WTC11 (cell line): Measurements from ENCODE around the gene MTFP1. TPM values are rescaled to one million over a fixed set of nuclear protein-coding genes. Genes with fewer than 3 reads are reported as not detected.
A peak's percentile ranks its signal among the peaks of the same experiment; 100 is the strongest.

ENCODE experiments used
- ATAC-seq: fragments of 200-7000 bp; cut with Tn5 transposase; 2 replicates; pipeline ENCODE4 v1.10.0; 2021; ENCODE audit warnings: mild to moderate bottlenecking, moderate library complexity
- CTCF ChIA-PET: fragments of 300-600 bp; sonication (Branson Sonifier 250); formaldehyde crosslinking; loops from one replicate; lab custom pipeline; 2021; ENCODE audit warnings: antibody characterized with exemption; lab: Charles Lee
- POLR2A ChIA-PET: fragments of 350-600 bp; sonication (Branson Sonifier 250); formaldehyde crosslinking; loops from one replicate; lab custom pipeline; 2021; ENCODE audit warnings: antibody characterized with exemption; lab: Charles Lee
- DNase-seq: peaks from one replicate; pipeline ENCODE4 v3.0.0; 2021; ENCODE audit warnings: low spot score
- H3K27ac Mint-ChIP-seq: 2 replicates; pipeline ENCODE4 v1.8.0; 2021; ENCODE audit warnings: mixed read lengths
- H3K27me3 Mint-ChIP-seq: 2 replicates; pipeline ENCODE4 v1.8.0; 2021; ENCODE audit warnings: low read depth, mild to moderate bottlenecking, moderate library complexity, mixed read lengths
- H3K36me3 Mint-ChIP-seq: 2 replicates; pipeline ENCODE4 v1.8.0; 2021; ENCODE audit warnings: mixed read lengths
- H3K4me1 Mint-ChIP-seq: 2 replicates; pipeline ENCODE4 v1.8.0; 2022; ENCODE audit warnings: mixed read lengths
- H3K4me3 Mint-ChIP-seq: 2 replicates; pipeline ENCODE4 v1.8.0; 2021; ENCODE audit warnings: mild to moderate bottlenecking, moderate library complexity, mixed read lengths
- H3K9me3 Mint-ChIP-seq: 2 replicates; pipeline ENCODE4 v1.8.0; 2021; ENCODE audit warnings: mixed read lengths
- CREB1 ChIP-seq: sonication (generic); formaldehyde crosslinking; IDR thresholded peaks from 2 replicates; pipeline ENCODE4 v1.8.0; 2023; ENCODE audit warnings: mild to moderate bottlenecking, missing genetic modification reagents
- CREM ChIP-seq: sonication (generic); formaldehyde crosslinking; IDR thresholded peaks from 2 replicates; pipeline ENCODE4 v1.8.1; 2022; ENCODE audit warnings: mild to moderate bottlenecking, missing genetic modification reagents, moderate library complexity
- E2F1 ChIP-seq: sonication (generic); formaldehyde crosslinking; IDR thresholded peaks from 2 replicates; pipeline ENCODE4 v1.8.0; 2022; ENCODE audit warnings: mild to moderate bottlenecking, missing genetic modification reagents
- E2F5 ChIP-seq: sonication (generic); formaldehyde crosslinking; IDR thresholded peaks from 2 replicates; pipeline ENCODE4 v1.8.1; 2022; ENCODE audit warnings: mild to moderate bottlenecking, moderate library complexity, missing genetic modification reagents
- ETV6 ChIP-seq: sonication (generic); formaldehyde crosslinking; IDR thresholded peaks from 2 replicates; pipeline ENCODE4 v1.8.1; 2022; ENCODE audit warnings: mild to moderate bottlenecking, missing genetic modification reagents
- HMGXB4 ChIP-seq: sonication (generic); formaldehyde crosslinking; IDR thresholded peaks from 2 replicates; pipeline ENCODE4 v1.8.1; 2023; ENCODE audit warnings: mild to moderate bottlenecking, moderate library complexity, missing genetic modification reagents
- KAT7 ChIP-seq: sonication (generic); formaldehyde crosslinking; IDR thresholded peaks from 2 replicates; pipeline ENCODE4 v1.8.1; 2023; ENCODE audit warnings: missing genetic modification reagents, mild to moderate bottlenecking, borderline replicate concordance
- NFE2L1 ChIP-seq: sonication (generic); formaldehyde crosslinking; IDR thresholded peaks from 2 replicates; pipeline ENCODE4 v1.8.1; 2023; ENCODE audit warnings: missing genetic modification reagents
- NFYB ChIP-seq: sonication (generic); formaldehyde crosslinking; conservative IDR thresholded peaks from 2 replicates; pipeline ENCODE4 v1.8.0; 2022; ENCODE audit warnings: low read depth, missing genetic modification reagents
- NR1H2 ChIP-seq: sonication (generic); formaldehyde crosslinking; IDR thresholded peaks from 2 replicates; pipeline ENCODE4 v1.9.0; 2021; ENCODE audit warnings: mild to moderate bottlenecking, moderate library complexity, missing genetic modification reagents
- PRDM15 ChIP-seq: sonication (generic); formaldehyde crosslinking; IDR thresholded peaks from 2 replicates; pipeline ENCODE4 v1.8.0; 2022; ENCODE audit warnings: missing genetic modification reagents
- SP1 ChIP-seq: sonication (generic); formaldehyde crosslinking; conservative IDR thresholded peaks from 2 replicates; pipeline ENCODE4 v1.8.1; 2022; ENCODE audit warnings: missing genetic modification reagents
- TEAD1 ChIP-seq: sonication (generic); formaldehyde crosslinking; IDR thresholded peaks from 2 replicates; pipeline ENCODE4 v1.8.0; 2022; ENCODE audit warnings: mild to moderate bottlenecking, missing genetic modification reagents
- USF2 ChIP-seq: sonication (generic); formaldehyde crosslinking; IDR thresholded peaks from 2 replicates; pipeline ENCODE4 v1.8.1; 2023; ENCODE audit warnings: mild to moderate bottlenecking, missing genetic modification reagents, moderate library complexity
- ZBTB43 ChIP-seq: sonication (generic); formaldehyde crosslinking; IDR thresholded peaks from 2 replicates; pipeline ENCODE4 v1.8.1; 2023; ENCODE audit warnings: mild to moderate bottlenecking, missing genetic modification reagents
- ZNF138 ChIP-seq: sonication (generic); formaldehyde crosslinking; conservative IDR thresholded peaks from 2 replicates; pipeline ENCODE4 v1.8.1; 2022; ENCODE audit warnings: mild to moderate bottlenecking, moderate library complexity, missing genetic modification reagents
- ZNF232 ChIP-seq: sonication (generic); formaldehyde crosslinking; IDR thresholded peaks from 2 replicates; pipeline ENCODE4 v1.8.0; 2022; ENCODE audit warnings: mild to moderate bottlenecking, missing genetic modification reagents
- ZNF396 ChIP-seq: fragments of 250-450 bp; sonication (Bioruptor Pico); IDR thresholded peaks from 2 replicates; pipeline ENCODE4 v1.8.0; 2021; ENCODE audit warnings: mild to moderate bottlenecking, moderate library complexity, borderline replicate concordance
- ZNF532 ChIP-seq: fragments of 250-450 bp; sonication (Bioruptor Pico); IDR thresholded peaks from 2 replicates; pipeline ENCODE4 v1.9.0; 2021; ENCODE audit warnings: mild to moderate bottlenecking, borderline replicate concordance
- total RNA-seq: library from RNA; stranded (reverse); gene quantifications from 3 replicates; pipeline ENCODE4 v1.2.3, GENCODE V29; 2021

Gene MTFP1
- total RNA-seq, 1 experiment from 2014 or later, result 75.0 TPM

GRCh38 chr22:30413001-30413400 is 12.6 kb upstream of the MTFP1 start:
- DNase-seq (no peak), ATAC-seq (no peak)
- POLR2A ChIA-PET, result interaction anchor here (0.9 to 1.1 kb wide), 2 partner anchors 9 to 11 kb away, joined by 3 to 4 read pairs; no protein-coding TSS in a partner anchor
- H3K27me3 Mint-ChIP-seq, result no peaks in the 10 kb centered on the region
- no peaks in the 10 kb centered on the region for H3K4me1 Mint-ChIP-seq
- CTCF ChIA-PET, result interaction anchor here (1.0 to 4.5 kb wide), 5 partner anchors 11 to 25 kb away, joined by 3 to 21 read pairs (median 5); partner anchors contain the start of genes MTFP1 and RNF215
- no peak for TF ChIP-seq KAT7 (CRISPR knock-in tag)
- TF ChIP-seq NFE2L1, result no peak
- no peak for TF ChIP-seq ZNF138 (CRISPR knock-in tag)
- TF ChIP-seq ZNF396 (CRISPR knock-in tag), result no peak
- TF ChIP-seq CREM (CRISPR knock-in tag), result no peak
- H3K36me3 Mint-ChIP-seq, result peaks cover 29% of the 10 kb centered on the region
- no peak overlapping the region for H3K4me3 Mint-ChIP-seq
- peak overlapping the region; percentile 73 for H3K27ac Mint-ChIP-seq
- H3K9me3 Mint-ChIP-seq, result no peaks in the 10 kb centered on the region

- Mint-ChIP-seq H3K27me3 (no peaks in the 10 kb centered on the region), H3K4me1 (no peaks in the 10 kb centered on the region), H3K36me3 (peaks cover 34% of the 10 kb centered on the region), H3K4me3 (no peak overlapping the region), H3K27ac (no peak overlapping the region), H3K9me3 (no peaks in the 10 kb centered on the region)
- ChIA-PET POLR2A (interaction anchor here (0.9 to 1.1 kb wide), 3 partner anchors 8 to 16 kb away, joined by 3 to 4 read pairs (median 4); no protein-coding TSS in a partner anchor), CTCF (interaction anchor here (1.1 to 4.5 kb wide), 4 partner anchors 12 to 27 kb away, joined by 3 to 21 read pairs (median 4); partner anchors contain the start of genes MTFP1 and RNF215)
- no peak for ATAC-seq
- DNase-seq, result no peak
- TF ChIP-seq USF2 (no peak), ETV6 (CRISPR knock-in tag) (no peak), E2F1 (CRISPR knock-in tag) (no peak), HMGXB4 (CRISPR knock-in tag) (no peak), NFYB (CRISPR knock-in tag) (no peak), ZNF532 (CRISPR knock-in tag) (no peak), NR1H2 (CRISPR knock-in tag) (no peak), SP1 (CRISPR knock-in tag) (no peak), ZBTB43 (CRISPR knock-in tag) (no peak), ZNF232 (no peak), CREB1 (no peak), E2F5 (CRISPR knock-in tag) (no peak), TEAD1 (CRISPR knock-in tag) (no peak), PRDM15 (no peak)
These were observed 11.6 kb upstream of the MTFP1 start for GRCh38 chr22:30413745-30414524.
